Fibroblast of pulmonary artery (primary cell): ENCODE data around the gene TULP4.

Experiments
- DNase-seq: peaks from one replicate; pipeline ENCODE4 v3.0.0-alpha.2; 2010; ENCODE audit warnings: low read depth
- H3K4me3 ChIP-seq: replicated peaks from 2 replicates; pipeline ENCODE4 v1.5.1; 2011; ENCODE audit warnings: low read depth, mild to moderate bottlenecking, control low read depth, low read length, moderate library complexity
- CTCF ChIP-seq: IDR thresholded peaks from 2 replicates; pipeline ENCODE4 v1.5.1; 2011; ENCODE audit warnings: mild to moderate bottlenecking, control low read depth, low read length, inconsistent platforms; ENCODE audit errors: missing control alignments

The TULP4 gene

GRCh38 chr6:158309814-158310213, 2.5 kb upstream of the TULP4 start:
- TF ChIP-seq CTCF: no peak
- no peak overlapping the region for H3K4me3 ChIP-seq
- no peak for DNase-seq

- no peak for TF ChIP-seq CTCF
- DNase-seq: peak; percentile 6
- H3K4me3 ChIP-seq: no peak overlapping the region
Measured at GRCh38 chr6:158311193-158311592, 1.1 kb upstream of the TULP4 start.

- no peak for DNase-seq
- TF ChIP-seq CTCF: no peak
- no peak overlapping the region for H3K4me3 ChIP-seq
Measured at GRCh38 chr6:158311626-158312025, 639 bp upstream of the TULP4 start.

GRCh38 chr6:158312672-158313397, 570 bp downstream of the TULP4 start:
- DNase-seq: no peak
- no peak overlapping the region for H3K4me3 ChIP-seq
- no peak for TF ChIP-seq CTCF

- TF ChIP-seq CTCF: no peak
- DNase-seq: no peak
- no peak overlapping the region for H3K4me3 ChIP-seq
Measured at GRCh38 chr6:158313989-158314388, 1.7 kb downstream of the TULP4 start.

- H3K4me3 ChIP-seq: no peak overlapping the region
- DNase-seq: peak; percentile 18
Measured at GRCh38 chr6:158314737-158315136, 2.5 kb downstream of the TULP4 start.

More at GRCh38 chr6:158314737-158315136, 2.5 kb downstream of the TULP4 start:
- TF ChIP-seq CTCF: no peak
